ENCODE data around the gene KBTBD13.

KBTBD13 gene

GRCh38 chr15:65095011-65095746 is 18.6 kb downstream of the KBTBD13 start:
- no peak for TF ChIP-seq POLR2AphosphoS5 (IDR thresholded peaks at IDR 0.05; ENCODE audit: low read depth, low read length)
- TF ChIP-seq FOXP2 (optimal IDR thresholded peaks at IDR 0.05; ENCODE audit: borderline replicate concordance, extremely low read depth, extremely low read length, insufficient read depth) = no peak
- no peak for TF ChIP-seq SIN3A (IDR thresholded peaks at IDR 0.05; ENCODE audit: borderline replicate concordance, insufficient read depth, low read length)
- TF ChIP-seq, protein P1, sequence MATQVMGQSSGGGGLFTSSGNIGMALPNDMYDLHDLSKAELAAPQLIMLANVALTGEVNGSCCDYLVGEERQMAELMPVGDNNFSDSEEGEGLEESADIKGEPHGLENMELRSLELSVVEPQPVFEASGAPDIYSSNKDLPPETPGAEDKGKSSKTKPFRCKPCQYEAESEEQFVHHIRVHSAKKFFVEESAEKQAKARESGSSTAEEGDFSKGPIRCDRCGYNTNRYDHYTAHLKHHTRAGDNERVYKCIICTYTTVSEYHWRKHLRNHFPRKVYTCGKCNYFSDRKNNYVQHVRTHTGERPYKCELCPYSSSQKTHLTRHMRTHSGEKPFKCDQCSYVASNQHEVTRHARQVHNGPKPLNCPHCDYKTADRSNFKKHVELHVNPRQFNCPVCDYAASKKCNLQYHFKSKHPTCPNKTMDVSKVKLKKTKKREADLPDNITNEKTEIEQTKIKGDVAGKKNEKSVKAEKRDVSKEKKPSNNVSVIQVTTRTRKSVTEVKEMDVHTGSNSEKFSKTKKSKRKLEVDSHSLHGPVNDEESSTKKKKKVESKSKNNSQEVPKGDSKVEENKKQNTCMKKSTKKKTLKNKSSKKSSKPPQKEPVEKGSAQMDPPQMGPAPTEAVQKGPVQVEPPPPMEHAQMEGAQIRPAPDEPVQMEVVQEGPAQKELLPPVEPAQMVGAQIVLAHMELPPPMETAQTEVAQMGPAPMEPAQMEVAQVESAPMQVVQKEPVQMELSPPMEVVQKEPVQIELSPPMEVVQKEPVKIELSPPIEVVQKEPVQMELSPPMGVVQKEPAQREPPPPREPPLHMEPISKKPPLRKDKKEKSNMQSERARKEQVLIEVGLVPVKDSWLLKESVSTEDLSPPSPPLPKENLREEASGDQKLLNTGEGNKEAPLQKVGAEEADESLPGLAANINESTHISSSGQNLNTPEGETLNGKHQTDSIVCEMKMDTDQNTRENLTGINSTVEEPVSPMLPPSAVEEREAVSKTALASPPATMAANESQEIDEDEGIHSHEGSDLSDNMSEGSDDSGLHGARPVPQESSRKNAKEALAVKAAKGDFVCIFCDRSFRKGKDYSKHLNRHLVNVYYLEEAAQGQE (IDR thresholded peaks at IDR 0.05; ENCODE audit: insufficient read depth in 1 of 2, low read depth in 2 of 2, low read length in 2 of 2) = no peak
- no peak for TF ChIP-seq TAF1 (IDR thresholded peaks at IDR 0.05; ENCODE audit: borderline replicate concordance, insufficient read depth, low read length)

DNA sequence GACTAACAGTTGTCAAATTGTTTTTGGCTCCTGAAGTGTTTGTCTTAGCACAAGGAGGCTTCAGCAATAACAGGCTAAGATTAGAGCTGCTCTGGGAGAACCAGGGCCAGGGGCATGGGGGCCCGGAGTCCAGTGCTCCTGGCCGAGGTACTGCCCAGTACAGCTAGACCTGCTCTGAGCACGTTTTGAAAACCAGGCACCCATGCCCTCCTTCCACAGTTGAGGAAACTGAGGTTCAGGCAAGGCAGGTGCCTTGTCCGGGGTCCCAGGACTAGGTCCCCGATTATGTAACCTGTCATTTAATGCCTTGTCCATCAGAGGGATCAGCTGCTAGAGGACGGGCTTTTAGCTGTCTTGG is 19.2 kb downstream of the KBTBD13 start:
- TF ChIP-seq SIN3A (IDR thresholded peaks at IDR 0.05; ENCODE audit: borderline replicate concordance, insufficient read depth, low read length) (no peak), TAF1 (IDR thresholded peaks at IDR 0.05; ENCODE audit: borderline replicate concordance, insufficient read depth, low read length) (no peak), POLR2AphosphoS5 (IDR thresholded peaks at IDR 0.05; ENCODE audit: low read depth, low read length) (no peak), FOXP2 (optimal IDR thresholded peaks at IDR 0.05; ENCODE audit: borderline replicate concordance, extremely low read depth, extremely low read length, insufficient read depth) (no peak)
- TF ChIP-seq, protein P1 (IDR thresholded peaks at IDR 0.05; ENCODE audit: insufficient read depth in 1 of 2, low read depth in 2 of 2, low read length in 2 of 2) = no peak

GRCh38 chr15:65096481-65097385 is 20.2 kb downstream of the KBTBD13 start:
- TF ChIP-seq FOXP2 (optimal IDR thresholded peaks at IDR 0.05; ENCODE audit: borderline replicate concordance, extremely low read depth, extremely low read length, insufficient read depth) (no peak), POLR2AphosphoS5 (IDR thresholded peaks at IDR 0.05; ENCODE audit: low read depth, low read length) (no peak), TAF1 (IDR thresholded peaks at IDR 0.05; ENCODE audit: borderline replicate concordance, insufficient read depth, low read length) (no peak), SIN3A (IDR thresholded peaks at IDR 0.05; ENCODE audit: borderline replicate concordance, insufficient read depth, low read length) (no peak)
- TF ChIP-seq, protein P1 (IDR thresholded peaks at IDR 0.05; ENCODE audit: insufficient read depth in 1 of 2, low read depth in 2 of 2, low read length in 2 of 2) = no peak

DNA sequence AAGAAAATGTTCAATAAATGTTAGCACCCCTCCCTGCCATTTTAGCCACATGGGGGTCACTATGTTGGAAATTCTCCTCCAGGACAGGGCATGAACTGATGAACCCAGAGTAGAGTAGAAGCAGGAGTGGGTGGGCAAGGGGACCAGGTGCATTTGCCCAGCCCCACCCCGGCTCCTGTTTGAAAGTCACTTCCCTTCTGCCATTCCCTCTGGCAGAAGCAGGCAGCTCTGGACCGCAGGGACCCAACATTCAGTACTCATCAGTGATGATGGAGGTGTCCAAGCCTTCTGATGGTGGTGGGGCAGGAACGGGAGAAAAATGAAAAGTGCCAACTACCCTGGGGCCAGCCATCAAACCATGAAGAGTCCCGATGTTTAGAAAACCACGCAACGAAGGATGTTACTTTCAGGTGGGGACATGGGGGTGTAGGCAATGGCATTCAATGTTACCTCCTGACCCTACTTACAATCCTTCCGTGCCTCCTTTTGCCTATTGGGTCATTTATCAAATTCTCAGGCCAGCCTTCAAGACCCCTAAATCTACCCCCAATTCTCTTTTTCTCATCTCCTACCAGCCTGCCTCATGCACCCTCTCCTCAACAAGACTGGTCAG is 21.2 kb downstream of the KBTBD13 start:
- TF ChIP-seq, protein P1 (IDR thresholded peaks at IDR 0.05; ENCODE audit: insufficient read depth in 1 of 2, low read depth in 2 of 2, low read length in 2 of 2) = no peak
- TF ChIP-seq TAF1 (IDR thresholded peaks at IDR 0.05; ENCODE audit: borderline replicate concordance, insufficient read depth, low read length) (no peak), SIN3A (IDR thresholded peaks at IDR 0.05; ENCODE audit: borderline replicate concordance, insufficient read depth, low read length) (no peak), FOXP2 (optimal IDR thresholded peaks at IDR 0.05; ENCODE audit: borderline replicate concordance, extremely low read depth, extremely low read length, insufficient read depth) (no peak), POLR2AphosphoS5 (IDR thresholded peaks at IDR 0.05; ENCODE audit: low read depth, low read length) (no peak)

All from PFSK-1 (cell line).